GM18526 (cell line): Measurements from ENCODE around the gene MATK.

ENCODE experiments used
- POLR2A ChIP-seq: IDR thresholded peaks from 3 replicates; pipeline ENCODE4 v1.6.1; 2011; ENCODE audit not compliant: insufficient read length; ENCODE audit errors: extremely low read depth

Gene MATK

GRCh38 chr19:3785938-3786824 is at the start of gene MATK:
MATK (minus strand) TSS chr19:3786381; CDS start chr19:3785135, 1,246 bp downstream.
- no peak for TF ChIP-seq POLR2A

GRCh38 chr19:3835055-3835435 is 48.9 kb upstream of the MATK start:
- no peak for TF ChIP-seq POLR2A

GRCh38 chr19:3834349-3835054 is 48.3 kb upstream of the MATK start:
- no peak for TF ChIP-seq POLR2A

- no peak for TF ChIP-seq POLR2A
Measured at GRCh38 chr19:3833578-3834348, 47.6 kb upstream of the MATK start.

GRCh38 chr19:3832001-3832400 is 45.8 kb upstream of the MATK start:
- no peak for TF ChIP-seq POLR2A

- no peak for TF ChIP-seq POLR2A
Measured at GRCh38 chr19:3831601-3832000, 45.4 kb upstream of the MATK start.

- TF ChIP-seq POLR2A: no peak
Measured at GRCh38 chr19:3830621-3831589, 44.7 kb upstream of the MATK start.

- TF ChIP-seq POLR2A: no peak
Measured at GRCh38 chr19:3827306-3827705, 41.1 kb upstream of the MATK start.

- no peak for TF ChIP-seq POLR2A
Measured at GRCh38 chr19:3826163-3826562, 40.0 kb upstream of the MATK start.

GRCh38 chr19:3825286-3825956 is 39.2 kb upstream of the MATK start:
- no peak for TF ChIP-seq POLR2A

GRCh38 chr19:3823350-3823713 is 37.2 kb upstream of the MATK start:
- TF ChIP-seq POLR2A: no peak

GRCh38 chr19:3822683-3823349 is 36.6 kb upstream of the MATK start:
- TF ChIP-seq POLR2A: no peak

GRCh38 chr19:3821857-3822364 is 35.7 kb upstream of the MATK start:
- TF ChIP-seq POLR2A: no peak

GRCh38 chr19:3821156-3821555 is 35.0 kb upstream of the MATK start:
- no peak for TF ChIP-seq POLR2A

GRCh38 chr19:3819989-3820388 is 33.8 kb upstream of the MATK start:
- no peak for TF ChIP-seq POLR2A
